ENCODE data around the gene HHATL. TPM values are rescaled to one million over a fixed set of nuclear protein-coding genes. Genes with fewer than 3 reads are reported as not detected.

Gene HHATL
- total RNA-seq, 5 donors from 2014 or later (not counting 1 experiment from before 2014, with no cell fraction given) = not detected

- Histone ChIP-seq H3K27me3 (replicated peaks in 1 of 2; ENCODE audit: control insufficient read depth in 2 of 2, extremely low read depth in 1 of 2, insufficient read depth in 2 of 2, low read length in 1 of 2) (peaks cover 0 to 36% of the 10 kb centered on the region in 2 experiments), H3K9me3 (no peaks in the 10 kb centered on the region), H3K27ac (ENCODE audit: low read length) (no peak overlapping the region), H3K4me1 (ENCODE audit: control insufficient read depth in 1 of 2, extremely low read depth in 1 of 2, insufficient read depth in 2 of 2, low read length in 2 of 2) (no peaks in the 10 kb centered on the region), H3K36me3 (ENCODE audit: control insufficient read depth in 2 of 2, extremely low read depth in 1 of 2, insufficient read depth in 1 of 2, low read length in 1 of 2) (no peaks in the 10 kb centered on the region), H3K4me3 (ENCODE audit: control insufficient read depth in 1 of 2, extremely low read depth in 1 of 2, low read length in 1 of 2) (no peak overlapping the region)
- H3K9me3 Mint-ChIP-seq = no peaks in the 10 kb centered on the region
- H3K27ac Mint-ChIP-seq = no peak overlapping the region
- no peaks in the 10 kb centered on the region for H3K4me1 Mint-ChIP-seq
- ChIA-PET POLR2A (interaction anchor here in 1 of 2 donors (0.5 kb wide), 1 partner anchor 130 kb away, joined by 6 read pairs; no protein-coding TSS in a partner anchor), CTCF (no interaction called here)
- no peak for DNase-seq
- no peak overlapping the region for H3K4me3 Mint-ChIP-seq
- no peak for ATAC-seq (replicated peaks in 1 of 4)
- peaks cover 3 to 17% of the 10 kb centered on the region in 2 donors for H3K27me3 Mint-ChIP-seq
- WGBS (ENCODE audit: insufficient coverage) = 66% methylated on average over 3 of the region's 13 CpGs
- H3K36me3 Mint-ChIP-seq = no peaks in the 10 kb centered on the region
Observed at GRCh38 chr3:42691816-42692666, 10.6 kb downstream of the HHATL start.

- no peak for DNase-seq
- 73% methylated on average over 7 of the region's 10 CpGs for WGBS (ENCODE audit: insufficient coverage)
- ChIA-PET CTCF (no interaction called here), POLR2A (no interaction called here)
- H3K4me3 Mint-ChIP-seq = no peak overlapping the region
- no peaks in the 10 kb centered on the region for H3K9me3 Mint-ChIP-seq
- H3K36me3 Mint-ChIP-seq = no peaks in the 10 kb centered on the region
- no peaks in the 10 kb centered on the region for H3K4me1 Mint-ChIP-seq
- peak in 1 of 4 experiments; percentile 31 for ATAC-seq (replicated peaks in 1 of 4)
- Histone ChIP-seq H3K27ac (ENCODE audit: low read length) (no peak overlapping the region), H3K36me3 (ENCODE audit: control insufficient read depth in 2 of 2, extremely low read depth in 1 of 2, insufficient read depth in 1 of 2, low read length in 1 of 2) (no peaks in the 10 kb centered on the region), H3K9me3 (no peaks in the 10 kb centered on the region), H3K4me3 (ENCODE audit: control insufficient read depth in 1 of 2, extremely low read depth in 1 of 2, low read length in 1 of 2) (no peak overlapping the region), H3K4me1 (ENCODE audit: control insufficient read depth in 1 of 2, extremely low read depth in 1 of 2, insufficient read depth in 2 of 2, low read length in 2 of 2) (no peaks in the 10 kb centered on the region), H3K27me3 (replicated peaks in 1 of 2; ENCODE audit: control insufficient read depth in 2 of 2, extremely low read depth in 1 of 2, insufficient read depth in 2 of 2, low read length in 1 of 2) (peaks cover 0 to 36% of the 10 kb centered on the region in 2 experiments)
- H3K27ac Mint-ChIP-seq = no peak overlapping the region
- H3K27me3 Mint-ChIP-seq = peaks cover 8 to 23% of the 10 kb centered on the region in 2 donors
Observed at GRCh38 chr3:42690766-42691680, 11.6 kb downstream of the HHATL start.

DNA sequence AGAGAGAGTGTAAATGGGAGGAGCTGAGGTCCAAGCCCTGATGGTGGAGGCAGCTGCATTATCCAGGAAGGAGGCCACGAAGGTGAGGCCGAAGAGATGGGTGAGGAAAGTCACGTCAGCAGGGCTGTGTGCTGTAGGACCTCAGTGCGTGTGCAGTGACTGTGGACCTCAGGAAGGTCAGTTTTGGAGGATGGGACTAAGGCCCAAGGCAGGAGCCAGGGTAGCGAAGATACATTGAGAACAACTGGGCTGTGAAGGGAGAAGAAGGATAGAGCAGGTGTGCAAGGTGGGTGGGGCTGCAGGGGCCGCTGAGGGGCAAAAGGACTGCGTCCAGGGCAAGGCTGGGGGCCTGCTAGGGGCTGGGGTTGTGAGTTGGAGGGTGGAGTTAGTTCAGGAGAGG lies 12.4 kb downstream of the HHATL start:
- peaks cover 0 to 4% of the 10 kb centered on the region in 2 experiments for H3K4me1 ChIP-seq (ENCODE audit: control insufficient read depth in 1 of 2, extremely low read depth in 1 of 2, insufficient read depth in 2 of 2, low read length in 2 of 2)
- Mint-ChIP-seq H3K36me3 (no peaks in the 10 kb centered on the region), H3K4me1 (peaks cover 0 to 2% (median 2%) of the 10 kb centered on the region in 3 donors), H3K27me3 (peaks cover 12 to 27% of the 10 kb centered on the region in 2 donors), H3K9me3 (no peaks in the 10 kb centered on the region), H3K27ac (no peak overlapping the region), H3K4me3 (no peak overlapping the region)
- no peaks in the 10 kb centered on the region for H3K9me3 ChIP-seq
- H3K27ac ChIP-seq (ENCODE audit: low read length) = no peak overlapping the region
- 69% methylated on average over 7 of the region's 7 CpGs for WGBS (ENCODE audit: insufficient coverage)
- no peaks in the 10 kb centered on the region for H3K36me3 ChIP-seq (ENCODE audit: control insufficient read depth in 2 of 2, extremely low read depth in 1 of 2, insufficient read depth in 1 of 2, low read length in 1 of 2)
- CTCF ChIA-PET = no interaction called here
- H3K4me3 ChIP-seq (ENCODE audit: control insufficient read depth in 1 of 2, extremely low read depth in 1 of 2, low read length in 1 of 2) = no peak overlapping the region
- POLR2A ChIA-PET = no interaction called here
- DNase-seq = no peak
- no peak for ATAC-seq (replicated peaks in 1 of 4)
- H3K27me3 ChIP-seq (replicated peaks in 1 of 2; ENCODE audit: control insufficient read depth in 2 of 2, extremely low read depth in 1 of 2, insufficient read depth in 2 of 2, low read length in 1 of 2) = peaks cover 0 to 37% of the 10 kb centered on the region in 2 experiments

GRCh38 chr3:42689421-42690014 lies 13.1 kb downstream of the HHATL start:
- Mint-ChIP-seq H3K27me3 (peaks cover 16 to 27% of the 10 kb centered on the region in 2 donors), H3K27ac (no peak overlapping the region), H3K4me3 (no peak overlapping the region), H3K9me3 (no peaks in the 10 kb centered on the region), H3K4me1 (peaks cover 0 to 2% (median 2%) of the 10 kb centered on the region in 3 donors), H3K36me3 (no peaks in the 10 kb centered on the region)
- ATAC-seq (replicated peaks in 1 of 4) (no peak), DNase-seq (no peak)
- ChIA-PET CTCF (no interaction called here), POLR2A (no interaction called here)
- peaks cover 0 to 4% of the 10 kb centered on the region in 2 experiments for H3K4me1 ChIP-seq (ENCODE audit: control insufficient read depth in 1 of 2, extremely low read depth in 1 of 2, insufficient read depth in 2 of 2, low read length in 2 of 2)
- no peaks in the 10 kb centered on the region for H3K9me3 ChIP-seq
- WGBS (ENCODE audit: insufficient coverage) = 80% methylated on average over 9 of the region's 9 CpGs
- no peaks in the 10 kb centered on the region for H3K36me3 ChIP-seq (ENCODE audit: control insufficient read depth in 2 of 2, extremely low read depth in 1 of 2, insufficient read depth in 1 of 2, low read length in 1 of 2)
- H3K27ac ChIP-seq (ENCODE audit: low read length) = no peak overlapping the region
- H3K27me3 ChIP-seq (replicated peaks in 1 of 2; ENCODE audit: control insufficient read depth in 2 of 2, extremely low read depth in 1 of 2, insufficient read depth in 2 of 2, low read length in 1 of 2) = peaks cover 0 to 43% of the 10 kb centered on the region in 2 experiments
- H3K4me3 ChIP-seq (ENCODE audit: control insufficient read depth in 1 of 2, extremely low read depth in 1 of 2, low read length in 1 of 2) = no peak overlapping the region

- WGBS (ENCODE audit: insufficient coverage) = 84% methylated on average over 10 of the region's 22 CpGs
- H3K36me3 ChIP-seq (ENCODE audit: control insufficient read depth in 2 of 2, extremely low read depth in 1 of 2, insufficient read depth in 1 of 2, low read length in 1 of 2) = no peaks in the 10 kb centered on the region
- ATAC-seq (replicated peaks in 1 of 4) (no peak), DNase-seq (no peak)
- CTCF ChIA-PET = no interaction called here
- H3K27me3 ChIP-seq (replicated peaks in 1 of 2; ENCODE audit: control insufficient read depth in 2 of 2, extremely low read depth in 1 of 2, insufficient read depth in 2 of 2, low read length in 1 of 2) = peaks cover 0 to 43% of the 10 kb centered on the region in 2 experiments
- H3K9me3 Mint-ChIP-seq = no peaks in the 10 kb centered on the region
- H3K36me3 Mint-ChIP-seq = no peaks in the 10 kb centered on the region
- no peak overlapping the region for H3K27ac Mint-ChIP-seq
- H3K4me1 ChIP-seq (ENCODE audit: control insufficient read depth in 1 of 2, extremely low read depth in 1 of 2, insufficient read depth in 2 of 2, low read length in 2 of 2) = peaks cover 0 to 4% of the 10 kb centered on the region in 2 experiments
- no peak overlapping the region for H3K4me3 ChIP-seq (ENCODE audit: control insufficient read depth in 1 of 2, extremely low read depth in 1 of 2, low read length in 1 of 2)
- H3K4me1 Mint-ChIP-seq = peaks cover 0 to 2% (median 2%) of the 10 kb centered on the region in 3 donors
- H3K9me3 ChIP-seq = no peaks in the 10 kb centered on the region
- peaks cover 17 to 27% of the 10 kb centered on the region in 2 donors for H3K27me3 Mint-ChIP-seq
- POLR2A ChIA-PET = no interaction called here
- H3K4me3 Mint-ChIP-seq = no peak overlapping the region
- no peak overlapping the region for H3K27ac ChIP-seq (ENCODE audit: low read length)
Observed at GRCh38 chr3:42688487-42689420, 13.8 kb downstream of the HHATL start.
